IMR-90 (cell line): ENCODE measurements around the gene NPAS2. TPM values are rescaled to one million over a fixed set of nuclear protein-coding genes. Genes with fewer than 3 reads are reported as not detected.
A peak's percentile ranks its signal among the peaks of the same experiment; 100 is the strongest.

Source experiments
- ATAC-seq: fragments of 200-7000 bp; cut with Tn5 transposase; 2 replicates; pipeline ENCODE4 v1.9.1; 2020; ENCODE audit warnings: low read depth, mild to moderate bottlenecking, moderate library complexity
- BruUV-seq: library from RNA; stranded (reverse); fragments of 400-500 nt; replicated peaks from 2 replicates; lab custom pipeline; 2021; lab: Mats Ljungman, UMichigan
- CTCF ChIA-PET: fragments of 300-600 bp; formaldehyde crosslinking; extraction: SDS; loops from one replicate; lab custom pipeline; 2021; ENCODE audit warnings: antibody characterized with exemption; lab: Yijun Ruan, JAX
- POLR2A ChIA-PET: fragments of 300-600 bp; sonication (Branson Sonifier 250); formaldehyde crosslinking; loops from one replicate; lab custom pipeline; 2022; ENCODE audit warnings: antibody characterized with exemption; ENCODE audit not compliant: unreplicated experiment; lab: Charles Lee
- DNase-seq: peaks from one replicate; pipeline ENCODE4 v3.0.0; 2013
- H2AFZ ChIP-seq: replicated peaks from 2 replicates; pipeline ENCODE3; 2013; ENCODE audit warnings: low read length, mild to moderate bottlenecking; ENCODE audit not compliant: poor library complexity
- H2AK5ac ChIP-seq: 2 replicates; pipeline ENCODE4 v1.6.1; 2013; ENCODE audit warnings: low read depth, low read length, inconsistent platforms
- H2AK9ac ChIP-seq: replicated peaks from 2 replicates; pipeline ENCODE3; 2013; ENCODE audit warnings: mild to moderate bottlenecking, low read depth, low read length, moderate library complexity; ENCODE audit not compliant: poor library complexity
- H2BK120ac ChIP-seq: 2 replicates; pipeline ENCODE4 v1.6.1; 2013; ENCODE audit warnings: low read depth, low read length, inconsistent platforms
- H2BK15ac ChIP-seq: 3 replicates; pipeline ENCODE4 v1.6.1; 2013; ENCODE audit warnings: low read depth, low read length, inconsistent platforms
- H2BK20ac ChIP-seq: 2 replicates; pipeline ENCODE4 v1.6.1; 2013; ENCODE audit warnings: low read depth, mild to moderate bottlenecking, inconsistent platforms, low read length, moderate library complexity
- H2BK5ac ChIP-seq: 2 replicates; pipeline ENCODE4 v1.6.1; 2013; ENCODE audit warnings: mild to moderate bottlenecking, low read depth, low read length, inconsistent platforms; ENCODE audit not compliant: poor library complexity, severe bottlenecking
- H3K14ac ChIP-seq: replicated peaks from 2 replicates; pipeline ENCODE4 v1.6.1; 2013; ENCODE audit warnings: low read depth, low read length, inconsistent platforms
- H3K18ac ChIP-seq: 2 replicates; pipeline ENCODE4 v1.6.1; 2013; ENCODE audit warnings: low read depth, low read length, control low read depth
- H3K23ac ChIP-seq: 2 replicates; pipeline ENCODE4 v1.6.1; 2013; ENCODE audit warnings: low read depth, low read length, inconsistent platforms
- H3K27ac ChIP-seq: 2 replicates; pipeline ENCODE4 v1.5.1; 2013; ENCODE audit warnings: mild to moderate bottlenecking, control low read depth, low read length; ENCODE audit not compliant: insufficient read depth
- H3K27me3 ChIP-seq: 2 replicates; pipeline ENCODE4 v1.6.1; 2013; ENCODE audit warnings: low read length; ENCODE audit not compliant: control insufficient read depth, insufficient read depth
- H3K36me3 ChIP-seq: 2 replicates; pipeline ENCODE4 v1.6.1; 2013; ENCODE audit warnings: low read length, mixed read lengths; ENCODE audit not compliant: control insufficient read depth, insufficient read depth
- H3K4ac ChIP-seq: 2 replicates; pipeline ENCODE4 v1.6.1; 2013; ENCODE audit warnings: low read depth, low read length, inconsistent platforms
- H3K4me1 ChIP-seq: 2 replicates; pipeline ENCODE4 v1.6.1; 2013; ENCODE audit warnings: low read length, mixed read lengths; ENCODE audit not compliant: control insufficient read depth, insufficient read depth
- H3K4me2 ChIP-seq: 2 replicates; pipeline ENCODE4 v1.6.1; 2013; ENCODE audit warnings: low read depth, mild to moderate bottlenecking, control low read depth, low read length, moderate library complexity
- H3K4me3 ChIP-seq: 2 replicates; pipeline ENCODE4 v1.5.1; 2013; ENCODE audit warnings: low read depth, mild to moderate bottlenecking, control low read depth, low read length, moderate library complexity; ENCODE audit not compliant: insufficient read depth
- H3K56ac ChIP-seq: 2 replicates; pipeline ENCODE4 v1.6.1; 2013; ENCODE audit warnings: low read length, inconsistent platforms; ENCODE audit not compliant: insufficient read depth; ENCODE audit errors: extremely low read depth
- H3K79me1 ChIP-seq, 2 experiments: 2 replicates each; pipeline ENCODE4 v1.6.1; 2013; ENCODE audit warnings: low read length in 2 of 2, inconsistent platforms in 1 of 2, low read depth in 1 of 2
- H3K9ac ChIP-seq: 2 replicates; pipeline ENCODE4 v1.6.1; 2013; ENCODE audit warnings: low read depth, low read length, control low read depth
- H3K9me1 ChIP-seq: 2 replicates; pipeline ENCODE4 v1.6.1; 2013; ENCODE audit warnings: low read length, inconsistent platforms; ENCODE audit not compliant: insufficient read depth
- H3K9me3 ChIP-seq: 2 replicates; pipeline ENCODE4 v1.6.1; 2013; ENCODE audit warnings: low read length; ENCODE audit not compliant: control insufficient read depth, insufficient read depth
- H4K20me1 ChIP-seq: 2 replicates; pipeline ENCODE4 v1.6.1; 2013; ENCODE audit warnings: low read length, inconsistent platforms; ENCODE audit not compliant: insufficient read depth
- H4K5ac ChIP-seq: 2 replicates; pipeline ENCODE4 v1.6.1; 2013; ENCODE audit warnings: mild to moderate bottlenecking, low read depth, low read length, control low read depth
- H4K8ac ChIP-seq, 2 experiments: 2 replicates each; pipeline ENCODE4 v1.6.1; 2013; ENCODE audit warnings: low read depth in 2 of 2, low read length in 2 of 2, control low read depth in 1 of 2, inconsistent platforms in 1 of 2
- H4K91ac ChIP-seq: 2 replicates; pipeline ENCODE4 v1.6.1; 2013; ENCODE audit warnings: low read depth, low read length, inconsistent platforms; ENCODE audit not compliant: insufficient read depth
- BHLHE40 ChIP-seq: fragments of 150-350 bp; IDR thresholded peaks from 2 replicates; pipeline ENCODE4 v1.6.1; 2016; ENCODE audit warnings: mild to moderate bottlenecking, low read depth, low read length
- CEBPB ChIP-seq: IDR thresholded peaks from 2 replicates; pipeline ENCODE4 v1.6.1; 2012; ENCODE audit warnings: low read depth, low read length, improper control_type of control experiment
- CHD1 ChIP-seq: IDR thresholded peaks from 2 replicates; pipeline ENCODE4 v1.6.1; 2012; ENCODE audit warnings: low read depth, low read length, improper control_type of control experiment
- CTCF ChIP-seq: conservative IDR thresholded peaks from 2 replicates; pipeline ENCODE4 v1.5.1; 2012; ENCODE audit warnings: mild to moderate bottlenecking, low read depth, low read length, improper control_type of control experiment
- FOS ChIP-seq: fragments of 150-350 bp; IDR thresholded peaks from 2 replicates; pipeline ENCODE4 v1.6.1; 2016; ENCODE audit warnings: low read depth, low read length
- MAFK ChIP-seq: IDR thresholded peaks from 2 replicates; pipeline ENCODE4 v1.6.1; 2012; ENCODE audit warnings: low read depth, low read length, improper control_type of control experiment
- MAZ ChIP-seq: IDR thresholded peaks from 2 replicates; pipeline ENCODE4 v1.6.1; 2012; ENCODE audit warnings: low read depth, mild to moderate bottlenecking, low read length, improper control_type of control experiment, moderate library complexity, borderline replicate concordance
- MXI1 ChIP-seq: IDR thresholded peaks from 2 replicates; pipeline ENCODE4 v1.6.1; 2012; ENCODE audit warnings: low read depth, mild to moderate bottlenecking, low read length, moderate library complexity, borderline replicate concordance
- POLR2A ChIP-seq: IDR thresholded peaks from 2 replicates; pipeline ENCODE4 v1.6.1; 2012; ENCODE audit warnings: mild to moderate bottlenecking, low read depth, low read length
- RAD21 ChIP-seq: IDR thresholded peaks from 2 replicates; pipeline ENCODE4 v1.6.1; 2012; ENCODE audit warnings: low read length, improper control_type of control experiment
- RCOR1 ChIP-seq: IDR thresholded peaks from 2 replicates; pipeline ENCODE4 v1.6.1; 2012; ENCODE audit warnings: mild to moderate bottlenecking, low read length, improper control_type of control experiment; ENCODE audit not compliant: insufficient replicate concordance
- RFX5 ChIP-seq: IDR thresholded peaks from 2 replicates; pipeline ENCODE4 v1.8.0; 2012; ENCODE audit warnings: low read depth, mild to moderate bottlenecking, low read length, moderate library complexity
- SMC3 ChIP-seq: fragments of 150-350 bp; IDR thresholded peaks from 2 replicates; pipeline ENCODE4 v1.6.1; 2016; ENCODE audit warnings: low read depth, mild to moderate bottlenecking, antibody characterized with exemption, low read length, moderate library complexity
- WGBS, 2 experiments: methylation state at CpG; one replicate each; pipeline versions ENCODE4 v1.1.5 to v1.1.7; 2013; ENCODE audit warnings: missing lambda C conversion rate in 2 of 2; ENCODE audit not compliant: insufficient read length in 1 of 2; ENCODE audit errors: extremely low coverage in 2 of 2; 5-methylcytosine and 5-hydroxymethylcytosine counted together
- dilution Hi-C: fragments of 300-500 bp; cut with HindIII; formaldehyde crosslinking; loops from one replicate; pipeline ENCODE4 v1.14.3; 2018; ENCODE audit warnings: low sequenced_read_pairs; ENCODE audit not compliant: unreplicated experiment
- in situ Hi-C: fragments of 300-500 bp; cut with MboI; formaldehyde crosslinking; loops from 3 replicates; pipeline ENCODE4 v1.14.3; 2019; ENCODE audit warnings: low sequenced_read_pairs, inconsistent platforms, mixed read lengths
- intact Hi-C: fragments of 100-400 bp; cut with micrococcal nuclease; formaldehyde crosslinking; loops from 2 replicates; pipeline ENCODE4 v1.10.0; 2022
- polyA plus RNA-seq, 3 experiments: library from polyadenylated mRNA; depleted of rRNA; stranded (reverse); fragments of >200 nt; gene quantifications; 2 replicates each; pipeline ENCODE4 v1.2.3, GENCODE V29; 2012; ENCODE audit warnings: low replicate concordance in 1 of 3
- total RNA-seq: library from RNA; depleted of rRNA; stranded (reverse); fragments of >200 nt; gene quantifications from 2 replicates; pipeline ENCODE4 v1.2.3, GENCODE V29; 2012
- TF ChIP-seq, protein P1 (sequence below): fragments of 150-350 bp; IDR thresholded peaks from 2 replicates; pipeline ENCODE4 v1.6.1; 2016; ENCODE audit warnings: low read depth, mild to moderate bottlenecking, low read length, moderate library complexity, borderline replicate concordance

The NPAS2 gene
- total and polyA plus RNA-seq, 2 of the 4 experiments (the other 2 are of a cell fraction): 5.2 to 14.8 TPM

- no peak for TF ChIP-seq SMC3
These were observed 3.9 kb downstream of the NPAS2 start (continued) for GRCh38 chr2:100823665-100824438.

- ChIA-PET POLR2A (no interaction called here), CTCF (no interaction called here)
- Histone ChIP-seq H2BK20ac (no peak overlapping the region), H3K56ac (no peak overlapping the region), H3K9me1 (peaks cover 2% of the 10 kb centered on the region; the same call in 1 of the 2 replicates), H3K18ac (no peak overlapping the region), H2BK5ac (no peak overlapping the region), H3K27ac (no peak overlapping the region), H2BK120ac (no peak overlapping the region), H3K4me2 (no peak overlapping the region), H3K36me3 (no peaks in the 10 kb centered on the region), H2BK15ac (no peak overlapping the region), H3K9me3 (no peaks in the 10 kb centered on the region), H3K23ac (no peak overlapping the region), H3K4ac (no peak overlapping the region), H4K5ac (no peak overlapping the region), H4K20me1 (peaks cover 4% of the 10 kb centered on the region; the same call in 1 of the 2 replicates), H3K9ac (no peak overlapping the region), H3K79me1 (peaks cover 28 to 54% of the 10 kb centered on the region in 2 experiments), H4K8ac (no peak overlapping the region), H3K14ac (no peak overlapping the region), H2AK9ac (no peak overlapping the region), H2AK5ac (0 out of 2 replicates have a peak overlapping the region, but pooled peaks have one; percentile 13), H3K4me3 (no peak overlapping the region), H3K27me3 (no peaks in the 10 kb centered on the region), H2AFZ (no peak overlapping the region), H4K91ac (no peak overlapping the region), H3K4me1 (0 out of 2 replicates have a peak, but pooled peaks cover 2% of the 10 kb centered on the region)
- 100% methylated on average over 2 of the region's 5 CpGs; no CpG with 5 or more reads in 1 of the 2 experiments for WGBS, 2 experiments
- in situ Hi-C loops: loop anchor here (5.0 to 25.0 kb wide), 2 partner anchors 147 to 213 kb away; no protein-coding TSS in a partner anchor
- dilution Hi-C loops: no loop called here
- no peak for DNase-seq
- intact Hi-C loops: loop anchor here (5.0 kb wide), 1 partner anchor 77 kb away; no protein-coding TSS in a partner anchor
- BruUV-seq: no TSS peak
- no peak for ATAC-seq
- TF ChIP-seq CTCF (no peak), FOS (no peak), CHD1 (no peak), MAZ (no peak), BHLHE40 (no peak), SMC3 (no peak), MAFK (no peak), RFX5 (no peak), CEBPB (no peak), POLR2A (no peak), MXI1 (no peak), RAD21 (no peak), RCOR1 (no peak)
- TF ChIP-seq, protein P1, sequence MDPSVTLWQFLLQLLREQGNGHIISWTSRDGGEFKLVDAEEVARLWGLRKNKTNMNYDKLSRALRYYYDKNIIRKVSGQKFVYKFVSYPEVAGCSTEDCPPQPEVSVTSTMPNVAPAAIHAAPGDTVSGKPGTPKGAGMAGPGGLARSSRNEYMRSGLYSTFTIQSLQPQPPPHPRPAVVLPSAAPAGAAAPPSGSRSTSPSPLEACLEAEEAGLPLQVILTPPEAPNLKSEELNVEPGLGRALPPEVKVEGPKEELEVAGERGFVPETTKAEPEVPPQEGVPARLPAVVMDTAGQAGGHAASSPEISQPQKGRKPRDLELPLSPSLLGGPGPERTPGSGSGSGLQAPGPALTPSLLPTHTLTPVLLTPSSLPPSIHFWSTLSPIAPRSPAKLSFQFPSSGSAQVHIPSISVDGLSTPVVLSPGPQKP: no peak
These were observed 4.9 kb downstream of the NPAS2 start for GRCh38 chr2:100824842-100825241.
